Measurements from ENCODE around the gene TRIM56.

DNA sequence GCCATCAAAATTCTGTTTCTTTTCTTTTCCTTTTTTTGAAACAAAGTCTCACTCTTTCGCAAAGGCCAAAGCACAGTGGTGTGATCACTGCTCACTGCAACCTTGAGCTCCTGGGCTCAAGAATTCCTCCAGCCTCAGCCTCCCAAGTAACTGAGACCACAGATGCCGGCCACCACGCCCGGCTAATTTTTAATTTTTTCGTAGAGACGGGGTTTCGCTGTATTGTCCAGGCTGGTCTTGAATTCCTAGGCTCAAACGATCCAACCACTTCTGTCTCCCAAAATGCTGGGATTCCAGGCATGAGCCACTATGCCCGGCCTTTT is 25.7 kb upstream of the TRIM56 start:
- TF ChIP-seq, protein P1, sequence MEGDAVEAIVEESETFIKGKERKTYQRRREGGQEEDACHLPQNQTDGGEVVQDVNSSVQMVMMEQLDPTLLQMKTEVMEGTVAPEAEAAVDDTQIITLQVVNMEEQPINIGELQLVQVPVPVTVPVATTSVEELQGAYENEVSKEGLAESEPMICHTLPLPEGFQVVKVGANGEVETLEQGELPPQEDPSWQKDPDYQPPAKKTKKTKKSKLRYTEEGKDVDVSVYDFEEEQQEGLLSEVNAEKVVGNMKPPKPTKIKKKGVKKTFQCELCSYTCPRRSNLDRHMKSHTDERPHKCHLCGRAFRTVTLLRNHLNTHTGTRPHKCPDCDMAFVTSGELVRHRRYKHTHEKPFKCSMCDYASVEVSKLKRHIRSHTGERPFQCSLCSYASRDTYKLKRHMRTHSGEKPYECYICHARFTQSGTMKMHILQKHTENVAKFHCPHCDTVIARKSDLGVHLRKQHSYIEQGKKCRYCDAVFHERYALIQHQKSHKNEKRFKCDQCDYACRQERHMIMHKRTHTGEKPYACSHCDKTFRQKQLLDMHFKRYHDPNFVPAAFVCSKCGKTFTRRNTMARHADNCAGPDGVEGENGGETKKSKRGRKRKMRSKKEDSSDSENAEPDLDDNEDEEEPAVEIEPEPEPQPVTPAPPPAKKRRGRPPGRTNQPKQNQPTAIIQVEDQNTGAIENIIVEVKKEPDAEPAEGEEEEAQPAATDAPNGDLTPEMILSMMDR (IDR thresholded peaks at IDR 0.05; ENCODE audit: insufficient read depth, low read length, poor library complexity, severe bottlenecking), result no peak
- no peak for TF ChIP-seq EZH2phosphoT487 (conservative IDR thresholded peaks at IDR 0.05; ENCODE audit: low read length)

All from SU-DHL-6 (cell line).